ENCODE data around the gene SRR.

- TF ChIP-seq SIN3A (IDR thresholded peaks at IDR 0.05; ENCODE audit: borderline replicate concordance, insufficient read depth, low read length) (no peak), POLR2AphosphoS5 (IDR thresholded peaks at IDR 0.05; ENCODE audit: low read depth, low read length) (no peak), REST (IDR thresholded peaks at IDR 0.05; ENCODE audit: insufficient read depth in 1 of 2, low read depth in 2 of 2, low read length in 2 of 2) (no peak), TAF1 (IDR thresholded peaks at IDR 0.05; ENCODE audit: borderline replicate concordance, insufficient read depth, low read length) (no peak)
These were observed 36.4 kb upstream of the SRR start for GRCh38 chr17:2267354-2267753.

Measured in PFSK-1 (cell line).